Occipital lobe (tissue), 2 donors: ENCODE results near the gene ELOVL3. TPM values are rescaled to one million over a fixed set of nuclear protein-coding genes. Genes with fewer than 3 reads are reported as not detected.
"Not testable (repeated sequence)": the region's sequence is repeated elsewhere in the genome, so short reads cannot be mapped to it uniquely, and the experiment has no call there.

Experiments used
- DNase-seq: peaks from one replicate; lab custom pipeline; 2025; lab: John Stamatoyannopoulos, UW
- total RNA-seq: library from RNA; depleted of rRNA; stranded (reverse); fragments of >200 nt; gene quantifications from one replicate; pipeline ENCODE4 v1.2.3, GENCODE V29; 2014

Gene ELOVL3
- 0.16 TPM for total RNA-seq

- peak; percentile 80 for DNase-seq
These were observed at the start of gene ELOVL3 for GRCh38 chr10:102225646-102226541. TSS of gene ELOVL3 (plus strand) at chr10:102226299. CDS start at chr10:102226549, 250 bp downstream.

- no peak for DNase-seq
These were observed 41.5 kb upstream of the ELOVL3 start for GRCh38 chr10:102184606-102185005.

- DNase-seq = no peak
These were observed 40.8 kb upstream of the ELOVL3 start for GRCh38 chr10:102185272-102185671.

GRCh38 chr10:102185811-102186527 is 40.1 kb upstream of the ELOVL3 start:
- DNase-seq = no peak

GRCh38 chr10:102188298-102188940 is 37.7 kb upstream of the ELOVL3 start:
- no peak for DNase-seq

GRCh38 chr10:102188941-102189898 is 36.9 kb upstream of the ELOVL3 start:
- DNase-seq = not testable (repeated sequence)

GRCh38 chr10:102191956-102192355 is 34.1 kb upstream of the ELOVL3 start:
- DNase-seq = no peak

- no peak for DNase-seq
These were observed 30.7 kb upstream of the ELOVL3 start for GRCh38 chr10:102195296-102195870.

- no peak for DNase-seq
These were observed 29.2 kb upstream of the ELOVL3 start for GRCh38 chr10:102196893-102197292.

- no peak for DNase-seq
These were observed 28.1 kb upstream of the ELOVL3 start for GRCh38 chr10:102198027-102198426.

GRCh38 chr10:102200751-102201640 is 25.1 kb upstream of the ELOVL3 start:
- DNase-seq = no peak

- no peak for DNase-seq
These were observed 23.7 kb upstream of the ELOVL3 start for GRCh38 chr10:102202386-102202785.

GRCh38 chr10:102208311-102209035 is 17.6 kb upstream of the ELOVL3 start:
- no peak for DNase-seq

- DNase-seq = no peak
These were observed 14.3 kb upstream of the ELOVL3 start for GRCh38 chr10:102211615-102212299.

GRCh38 chr10:102213599-102213998 is 12.5 kb upstream of the ELOVL3 start:
- DNase-seq = not testable (repeated sequence)

- DNase-seq = no peak
These were observed 6.7 kb upstream of the ELOVL3 start for GRCh38 chr10:102219370-102219769.

- DNase-seq = no peak
These were observed 5.5 kb upstream of the ELOVL3 start for GRCh38 chr10:102220612-102221011.

- DNase-seq = no peak
These were observed 3.3 kb upstream of the ELOVL3 start for GRCh38 chr10:102222797-102223196.
